ENCODE measurements around the gene PNMA3. TPM values are rescaled to one million over a fixed set of nuclear protein-coding genes. Genes with fewer than 3 reads are reported as not detected.
"Not testable (repeated sequence)": the region's sequence is repeated elsewhere in the genome, so short reads cannot be mapped to it uniquely, and the experiment has no call there.

PNMA3 gene, protein sequence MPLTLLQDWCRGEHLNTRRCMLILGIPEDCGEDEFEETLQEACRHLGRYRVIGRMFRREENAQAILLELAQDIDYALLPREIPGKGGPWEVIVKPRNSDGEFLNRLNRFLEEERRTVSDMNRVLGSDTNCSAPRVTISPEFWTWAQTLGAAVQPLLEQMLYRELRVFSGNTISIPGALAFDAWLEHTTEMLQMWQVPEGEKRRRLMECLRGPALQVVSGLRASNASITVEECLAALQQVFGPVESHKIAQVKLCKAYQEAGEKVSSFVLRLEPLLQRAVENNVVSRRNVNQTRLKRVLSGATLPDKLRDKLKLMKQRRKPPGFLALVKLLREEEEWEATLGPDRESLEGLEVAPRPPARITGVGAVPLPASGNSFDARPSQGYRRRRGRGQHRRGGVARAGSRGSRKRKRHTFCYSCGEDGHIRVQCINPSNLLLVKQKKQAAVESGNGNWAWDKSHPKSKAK
- 1.4 TPM for total RNA-seq
- long read RNA-seq, partial matches to known transcripts, result 4 of 7 reads
- long read RNA-seq, other reads (novel, unspliced or antisense), result 0 of 7 reads

DNA sequence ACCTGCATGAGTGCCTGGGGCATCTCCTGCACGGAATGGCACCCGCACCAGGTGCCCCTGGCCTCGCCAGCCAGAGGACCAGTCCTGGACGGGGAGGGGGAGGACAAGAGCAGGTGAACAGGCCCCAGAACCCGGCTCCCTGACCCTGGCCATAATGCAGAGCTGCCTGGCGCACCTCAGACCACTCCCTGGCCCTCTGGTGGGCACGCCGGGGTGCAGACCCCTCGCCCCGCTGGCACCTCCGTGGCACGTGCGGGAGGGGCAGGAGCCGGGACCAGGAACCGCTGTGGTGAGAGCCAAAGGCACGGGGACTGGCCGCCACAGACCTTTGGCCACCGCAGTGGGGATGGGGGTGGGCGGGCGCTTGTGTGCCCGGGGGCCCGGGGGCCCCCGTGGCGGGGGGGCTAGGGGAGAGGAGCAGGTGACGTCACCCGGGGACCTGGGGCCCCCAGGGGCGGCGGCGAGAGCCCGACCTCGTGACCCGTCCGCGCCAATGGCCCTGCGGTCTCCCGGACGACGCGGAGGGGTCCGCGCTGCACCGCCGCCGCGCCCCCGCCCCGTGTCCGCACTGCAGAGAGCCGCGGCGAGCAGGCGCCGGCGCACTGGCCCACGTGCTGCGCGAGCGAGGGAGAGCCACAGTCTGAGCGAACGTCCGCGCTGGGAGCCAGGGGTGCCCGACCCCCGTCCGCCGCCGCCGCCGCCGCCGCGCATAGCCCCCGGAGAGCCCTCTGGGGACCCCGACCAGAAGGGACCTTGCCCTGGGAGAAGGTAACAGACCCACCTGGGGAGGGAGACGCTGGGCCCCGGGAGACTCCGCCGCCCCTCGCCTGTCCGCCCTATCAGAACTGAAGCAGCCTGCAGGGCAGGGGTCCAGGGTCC is at the start of gene PNMA3:
PNMA3 (plus strand) TSS at position 600 of the 879 bp plus-strand sequence. CDS start 586 bp downstream, outside the sequence.
- DNase-seq (ENCODE audit: missing footprints), result no peak
- no peak for ATAC-seq
- intact Hi-C loops (cut with DNase I), result no loop called here

DNA sequence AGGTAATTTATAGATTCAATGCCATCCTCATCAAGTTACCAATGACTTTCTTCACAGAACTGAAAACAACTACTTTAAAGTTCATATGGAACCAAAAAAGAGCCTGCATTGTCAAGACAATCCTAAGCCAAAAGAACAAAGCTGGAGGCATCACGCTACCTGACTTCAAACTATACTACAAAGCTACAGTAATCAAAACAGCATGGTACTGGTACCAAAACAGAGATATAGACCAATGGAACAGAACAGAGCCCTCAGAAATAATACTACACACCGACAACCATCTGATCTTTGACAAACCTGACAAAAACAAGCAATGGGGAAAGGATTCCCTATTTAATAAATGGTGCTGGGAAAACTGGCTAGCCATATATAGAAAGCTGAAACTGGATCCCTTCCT is 39.1 kb upstream of the PNMA3 start:
- ATAC-seq; intact Hi-C loops (cut with DNase I); DNase-seq (ENCODE audit: missing footprints): not testable (repeated sequence)

DNA sequence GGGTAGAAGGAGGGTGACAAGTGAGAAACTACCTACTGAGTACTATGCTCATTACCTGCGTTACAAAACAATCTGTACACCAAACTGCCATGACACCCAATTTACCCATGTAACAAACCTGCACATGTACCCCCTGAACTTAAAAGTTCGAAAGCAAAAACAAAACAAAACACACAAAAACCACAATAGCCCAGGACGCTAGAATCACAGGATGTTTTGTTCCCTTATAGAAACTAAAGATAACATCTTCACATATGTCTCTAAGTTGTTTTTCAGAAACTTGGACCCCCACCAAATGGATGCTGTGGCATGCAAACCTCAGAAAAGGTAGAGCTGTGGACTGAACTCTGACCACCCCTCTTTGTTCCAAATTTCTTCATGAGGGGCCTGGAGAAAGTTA is 37.1 kb upstream of the PNMA3 start:
- intact Hi-C loops (cut with DNase I), result no loop called here
- DNase-seq (ENCODE audit: missing footprints) (no peak), ATAC-seq (no peak)

DNA sequence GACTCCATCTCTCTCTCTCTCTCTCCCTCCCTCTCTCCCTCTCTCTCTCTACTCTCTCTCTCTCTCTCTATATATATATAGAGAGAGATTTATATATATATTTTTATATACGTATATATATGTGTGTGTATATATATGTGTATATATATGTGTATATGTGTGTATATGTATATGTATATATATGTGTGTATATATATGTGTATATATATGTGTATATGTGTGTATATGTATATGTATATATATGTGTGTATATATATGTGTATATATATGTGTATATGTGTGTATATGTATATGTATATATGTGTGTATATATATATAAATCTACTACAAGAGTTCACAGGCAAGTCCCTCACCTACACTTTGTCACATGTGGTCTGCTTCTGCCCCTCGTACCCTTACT is 29.8 kb upstream of the PNMA3 start:
- ATAC-seq; DNase-seq (ENCODE audit: missing footprints); intact Hi-C loops (cut with DNase I): not testable (repeated sequence)

DNA sequence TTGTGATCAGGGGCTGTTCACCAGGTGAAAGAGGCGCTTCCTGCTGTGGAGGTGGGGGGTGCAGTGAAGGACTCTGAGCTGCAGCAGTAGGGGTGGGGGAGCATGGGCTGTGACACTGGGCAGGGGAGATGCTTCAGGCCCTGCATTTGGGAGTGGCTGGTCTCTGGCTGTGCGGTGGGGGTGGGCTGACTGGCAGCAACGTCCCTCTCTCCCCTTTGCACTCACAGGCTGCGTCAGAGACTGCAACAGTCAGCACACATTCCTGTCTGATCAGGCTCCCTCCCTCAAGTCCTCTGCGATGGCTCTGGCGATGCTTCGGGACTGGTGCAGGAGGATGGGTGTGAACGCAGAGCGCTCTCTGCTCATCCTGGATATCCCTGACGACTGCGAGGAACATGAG is 27.8 kb upstream of the PNMA3 start:
- ATAC-seq; intact Hi-C loops (cut with DNase I); DNase-seq (ENCODE audit: missing footprints): not testable (repeated sequence)

DNA sequence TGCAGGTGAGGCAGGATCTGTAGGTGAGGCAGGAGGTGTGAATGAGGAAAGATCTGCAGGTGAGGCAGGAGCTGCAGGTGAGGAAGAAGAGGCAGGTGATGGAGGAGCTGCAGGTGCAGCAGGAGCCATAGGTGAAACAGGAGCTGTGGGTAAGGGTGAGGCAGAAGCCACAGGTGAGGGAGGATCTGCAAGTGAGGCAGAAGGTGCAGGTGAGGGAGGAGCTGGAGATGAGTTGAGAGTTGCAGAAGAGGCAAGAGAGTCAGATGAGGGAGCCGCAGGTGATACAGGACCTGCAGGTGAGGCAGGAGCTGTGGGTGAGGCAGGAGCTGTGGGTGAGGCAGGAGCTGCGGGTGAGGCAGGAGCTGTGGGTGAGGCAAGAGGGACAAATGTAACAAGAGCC is 27.1 kb upstream of the PNMA3 start:
- intact Hi-C loops (cut with DNase I), result no loop called here
- ATAC-seq (no peak), DNase-seq (ENCODE audit: missing footprints) (no peak)

DNA sequence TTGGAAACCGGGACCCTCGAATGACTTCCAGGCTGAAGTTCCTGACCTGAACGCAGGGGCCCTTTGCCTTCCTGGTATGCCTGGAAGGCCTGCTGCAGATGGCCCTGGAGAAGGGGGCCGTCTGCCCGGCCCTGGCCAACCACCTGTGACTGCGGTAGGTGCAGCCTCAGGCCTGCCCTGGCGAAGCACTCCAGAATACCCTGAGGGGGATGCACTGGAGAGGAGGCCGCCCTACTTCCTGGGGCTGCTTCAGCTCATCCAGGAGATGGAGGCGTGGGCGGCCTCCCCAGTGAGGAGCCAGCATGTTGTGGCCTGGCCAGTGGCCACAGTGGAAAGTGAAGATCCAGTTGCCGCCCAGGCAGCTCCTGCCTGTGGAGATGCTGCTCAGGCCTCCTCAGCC is 26.4 kb upstream of the PNMA3 start:
- intact Hi-C loops (cut with DNase I), result no loop called here
- ATAC-seq (no peak), DNase-seq (ENCODE audit: missing footprints) (no peak)

DNA sequence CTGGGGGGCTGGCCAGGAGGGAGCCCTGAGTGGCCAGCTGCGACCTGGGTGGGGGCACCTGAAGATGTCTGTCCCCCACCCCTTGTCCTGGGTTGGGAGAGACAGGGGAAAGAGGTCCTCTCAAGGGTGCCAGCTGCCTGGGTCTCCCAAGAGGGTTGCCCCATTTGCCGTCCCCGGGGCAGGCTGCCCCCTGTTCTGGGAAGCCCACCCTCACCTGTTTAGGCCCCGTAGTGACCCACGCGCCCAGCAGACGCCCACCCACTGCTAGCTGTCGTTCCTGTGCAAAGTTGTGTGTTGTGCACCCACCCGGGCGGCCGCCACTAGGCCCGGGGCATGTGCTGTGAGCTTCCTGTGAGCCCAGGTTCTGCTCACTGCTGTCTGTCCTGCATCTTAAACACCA is 25.5 kb upstream of the PNMA3 start:
- intact Hi-C loops (cut with DNase I), result no loop called here
- no peak for DNase-seq (ENCODE audit: missing footprints)
- no peak for ATAC-seq

DNA sequence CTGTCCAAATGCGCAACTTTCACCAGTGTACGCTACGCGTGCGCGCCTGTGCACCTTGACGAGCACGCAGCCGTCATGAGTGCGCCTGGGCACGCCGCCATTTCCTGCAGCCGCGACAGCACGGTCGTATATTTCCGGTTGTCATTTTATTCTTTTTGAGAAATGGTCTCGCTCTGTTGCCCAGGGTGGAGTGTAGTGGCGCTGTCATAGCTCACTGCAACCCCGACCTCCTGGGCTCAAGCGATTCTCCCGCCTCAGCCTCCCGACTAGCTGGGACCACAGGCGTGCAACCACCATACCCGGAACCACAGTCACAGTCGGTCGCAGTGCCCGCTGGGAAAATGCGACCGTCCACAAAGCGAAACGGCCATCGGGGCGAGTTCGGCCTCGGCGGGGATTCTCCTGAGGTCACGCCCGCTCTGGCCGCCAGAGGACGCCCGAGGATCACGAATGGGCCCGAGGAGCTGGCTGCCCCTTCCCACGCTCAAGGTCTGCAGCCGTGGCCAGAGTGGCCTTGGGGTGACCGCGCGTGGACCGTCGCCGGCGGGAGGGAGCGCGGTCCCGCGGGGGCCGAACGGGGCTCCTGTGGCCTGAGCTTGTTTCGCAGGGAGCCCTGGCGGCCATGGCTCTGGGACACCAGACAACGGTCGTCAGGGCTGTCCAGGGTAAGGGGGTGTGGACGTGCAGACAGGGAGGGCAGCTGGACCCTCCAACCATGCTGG is 23.7 kb upstream of the PNMA3 start:
- peak; percentile 89 for ATAC-seq
- intact Hi-C loops (cut with DNase I), result no loop called here
- DNase-seq (ENCODE audit: missing footprints), result peak; percentile 89

DNA sequence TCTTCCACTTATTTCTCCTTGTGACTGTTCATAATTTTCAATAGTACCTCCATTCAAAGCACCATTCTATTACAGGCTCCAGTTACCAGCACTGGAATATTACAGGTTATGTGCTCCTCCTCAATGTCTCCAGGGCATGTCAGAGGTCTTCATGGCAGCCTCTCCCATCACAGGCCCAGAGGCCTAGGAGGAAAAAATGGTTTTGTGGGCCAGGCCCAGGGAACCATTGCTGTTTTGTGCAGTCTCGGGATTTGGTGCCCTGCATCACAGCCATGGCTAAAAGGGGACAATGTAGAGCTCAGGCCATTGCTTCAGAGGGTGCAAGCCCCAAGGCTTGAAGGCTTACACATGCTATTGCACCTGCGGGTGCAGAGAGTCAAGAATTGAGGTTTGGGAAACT is 7.2 kb upstream of the PNMA3 start:
- no peak for DNase-seq (ENCODE audit: missing footprints)
- intact Hi-C loops (cut with DNase I), result no loop called here
- no peak for ATAC-seq

DNA sequence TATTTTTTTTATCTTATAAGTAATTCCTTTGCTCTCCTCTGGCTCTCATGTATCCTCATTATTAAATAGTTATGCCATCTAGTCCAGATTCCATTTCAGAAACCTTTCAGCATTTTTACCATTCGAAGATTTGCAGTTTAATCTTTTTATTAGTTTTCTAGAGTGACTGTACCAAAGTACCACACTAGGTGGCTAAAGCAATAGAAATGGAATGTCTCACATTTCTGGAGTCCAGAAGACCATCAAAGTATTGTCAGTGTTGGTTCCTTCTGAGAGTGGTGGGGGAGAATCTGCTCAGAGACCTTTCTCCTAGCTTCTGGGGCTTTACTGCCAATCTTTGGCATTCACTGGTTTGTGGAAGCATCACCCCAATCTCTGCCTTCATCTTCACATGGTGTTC is 3.7 kb upstream of the PNMA3 start:
- intact Hi-C loops (cut with DNase I), result no loop called here
- no peak for DNase-seq (ENCODE audit: missing footprints)
- ATAC-seq, result no peak

DNA sequence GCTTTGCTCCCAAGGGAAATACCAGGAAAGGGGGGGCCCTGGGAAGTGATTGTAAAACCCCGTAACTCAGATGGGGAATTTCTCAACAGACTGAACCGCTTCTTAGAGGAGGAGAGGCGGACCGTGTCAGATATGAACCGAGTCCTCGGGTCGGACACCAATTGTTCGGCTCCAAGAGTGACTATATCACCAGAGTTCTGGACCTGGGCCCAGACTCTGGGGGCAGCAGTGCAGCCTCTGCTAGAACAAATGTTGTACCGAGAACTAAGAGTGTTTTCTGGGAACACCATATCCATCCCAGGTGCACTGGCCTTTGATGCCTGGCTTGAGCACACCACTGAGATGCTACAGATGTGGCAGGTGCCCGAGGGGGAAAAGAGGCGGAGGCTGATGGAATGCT is 1.0 kb downstream of the PNMA3 start:
- DNase-seq (ENCODE audit: missing footprints) (no peak), ATAC-seq (no peak)
- intact Hi-C loops (cut with DNase I), result no loop called here

DNA sequence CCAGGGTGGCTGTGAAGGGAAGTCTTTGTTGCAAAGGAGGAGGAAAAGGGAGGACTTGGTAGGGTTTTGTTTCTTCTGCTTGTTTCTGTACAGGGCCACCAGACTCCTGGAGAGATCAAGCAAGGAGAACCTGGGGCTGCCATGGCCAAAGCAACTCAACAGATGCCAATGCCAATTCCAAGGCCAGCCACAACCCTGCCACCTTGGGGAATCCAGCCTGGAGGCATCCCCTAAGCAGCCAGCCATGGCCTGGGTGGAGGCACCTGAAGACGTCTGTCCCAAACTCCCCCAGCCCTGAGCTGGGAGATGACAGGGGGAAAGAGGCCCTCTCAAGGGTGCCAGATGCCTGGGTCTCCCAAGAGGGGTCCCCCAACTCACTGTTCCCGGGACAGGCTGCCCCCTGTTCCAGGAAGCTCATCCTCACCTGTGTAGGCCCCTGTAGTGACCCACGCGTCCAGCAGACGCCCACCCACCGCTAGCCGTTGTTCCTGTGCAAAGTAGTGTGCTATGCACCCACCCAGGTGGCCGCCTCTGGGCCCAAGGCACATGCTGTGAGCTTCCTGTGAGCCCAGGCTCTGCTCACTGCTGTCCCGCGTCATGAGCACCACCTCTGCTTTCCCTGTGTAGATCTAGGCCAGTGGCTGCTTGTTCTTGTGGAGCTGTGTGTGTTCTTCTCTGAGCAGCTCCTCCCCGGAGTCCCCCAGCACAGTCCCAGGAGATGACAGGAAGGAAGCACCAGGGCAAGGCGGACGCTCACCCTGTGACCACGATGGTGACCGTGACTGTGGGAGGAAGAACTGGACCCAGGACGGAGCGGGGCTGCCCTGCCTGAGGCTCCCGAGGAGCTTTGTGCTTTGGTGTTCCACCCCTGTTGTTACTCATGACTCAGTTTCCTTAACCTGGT is 3.2 kb downstream of the PNMA3 start:
- no peak for DNase-seq (ENCODE audit: missing footprints)
- intact Hi-C loops (cut with DNase I), result no loop called here
- ATAC-seq, result no peak

DNA sequence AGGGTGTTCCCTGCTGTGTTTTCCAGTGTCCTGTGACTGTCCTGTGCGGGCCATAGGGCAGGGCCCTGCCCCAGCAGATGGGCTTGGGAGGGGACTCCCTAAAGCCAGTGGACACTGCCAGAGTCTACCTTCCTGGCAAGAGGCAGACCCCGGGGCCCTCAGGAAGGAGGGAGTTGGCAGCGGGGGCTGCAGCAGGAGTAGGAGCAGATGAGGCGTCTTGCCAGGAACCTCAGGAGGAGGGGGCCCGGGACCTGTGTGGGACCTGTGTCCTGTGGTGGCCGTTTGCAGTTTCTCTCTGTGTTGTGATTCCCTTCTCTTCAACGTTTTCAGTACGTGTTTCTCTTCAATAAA is 3.8 kb downstream of the PNMA3 start:
- DNase-seq (ENCODE audit: missing footprints) (no peak), ATAC-seq (no peak)
- intact Hi-C loops (cut with DNase I), result no loop called here

DNA sequence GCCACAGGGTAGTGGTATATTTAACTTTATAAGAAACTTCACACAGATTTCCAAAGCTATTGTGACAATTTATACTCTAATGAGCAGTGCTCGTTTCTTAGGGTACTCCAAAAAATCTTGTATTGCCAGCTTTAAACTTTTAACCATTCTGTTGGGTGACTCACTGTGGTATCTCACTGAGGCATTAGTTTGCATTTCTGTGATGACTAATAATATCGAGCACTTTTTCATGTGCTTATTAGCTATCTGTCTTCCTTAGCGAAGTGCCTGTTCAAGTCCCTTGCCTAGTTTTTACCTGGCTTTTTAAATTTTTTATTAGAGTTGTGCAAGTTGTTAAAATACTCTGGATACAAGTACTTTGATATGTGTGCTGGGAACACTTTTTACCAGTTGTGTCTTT is 5.5 kb downstream of the PNMA3 start:
- DNase-seq (ENCODE audit: missing footprints) (no peak), ATAC-seq (no peak)
- intact Hi-C loops (cut with DNase I), result no loop called here

DNA sequence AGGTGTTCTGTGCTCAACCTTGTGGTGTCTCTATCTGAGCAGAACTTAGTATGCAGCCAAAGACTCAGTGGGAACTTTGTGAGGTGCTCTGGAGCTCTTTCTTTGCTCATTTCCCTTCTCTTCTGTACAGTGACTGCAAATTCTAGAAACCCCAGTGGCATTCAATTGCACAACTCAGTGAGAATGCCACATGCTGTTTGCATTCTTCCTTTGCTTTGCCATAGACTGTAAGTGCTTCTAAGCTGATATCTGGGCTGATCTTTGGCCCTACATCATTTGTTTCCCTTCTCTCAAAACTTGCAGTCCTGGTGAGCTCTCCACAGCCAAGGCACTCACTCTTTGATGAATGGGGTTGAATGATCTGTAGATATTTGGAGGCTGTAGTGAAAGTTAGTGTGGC is 7.0 kb downstream of the PNMA3 start:
- DNase-seq (ENCODE audit: missing footprints), result no peak
- no peak for ATAC-seq
- intact Hi-C loops (cut with DNase I), result no loop called here

DNA sequence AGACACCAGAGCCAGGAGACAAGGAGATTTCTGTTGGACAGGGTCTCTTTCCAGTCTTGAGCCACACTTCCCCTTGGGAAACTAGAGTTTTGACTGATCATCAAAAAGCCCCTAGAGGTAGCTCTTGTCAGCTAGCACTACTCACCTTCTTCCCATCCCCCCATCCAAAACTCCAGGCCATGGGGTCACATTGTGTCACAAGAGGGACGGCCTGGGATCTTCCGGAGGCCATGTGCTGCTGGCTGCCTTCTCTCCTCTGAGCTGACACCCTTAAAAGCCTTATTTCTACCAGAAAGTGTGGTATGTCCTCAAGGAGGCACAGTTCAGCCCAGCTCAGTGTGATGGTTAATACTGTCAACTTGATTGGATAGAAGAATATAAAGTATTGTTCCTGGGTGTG is 7.8 kb downstream of the PNMA3 start:
- ATAC-seq (no peak), DNase-seq (ENCODE audit: missing footprints) (no peak)
- intact Hi-C loops (cut with DNase I), result no loop called here

DNA sequence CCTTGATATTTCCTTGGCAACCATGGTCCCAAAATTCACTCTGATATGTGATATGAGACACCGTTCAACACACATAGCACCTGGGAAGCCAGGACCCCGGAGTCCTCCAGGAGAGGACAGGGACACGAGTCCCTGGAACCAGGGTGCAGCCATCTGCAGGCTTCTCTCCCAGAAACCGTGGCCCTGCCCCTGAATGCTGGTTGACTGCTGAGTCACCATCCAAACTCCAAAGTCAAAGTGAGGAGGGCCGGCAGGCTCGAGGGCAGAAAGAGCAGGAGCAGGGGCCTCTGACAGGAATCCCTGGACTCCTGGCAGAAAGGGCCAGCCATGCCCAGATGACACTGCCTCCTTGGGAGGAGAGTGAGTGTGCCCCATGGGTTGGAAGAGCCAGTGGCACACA is 9.1 kb downstream of the PNMA3 start:
- ATAC-seq (no peak), DNase-seq (ENCODE audit: missing footprints) (no peak)
- intact Hi-C loops (cut with DNase I), result no loop called here

Measured in Right ventricle myocardium inferior (tissue), 1 donor.